ENCODE measurements around the gene AANAT.

AANAT gene

GRCh38 chr17:76491271-76492122 is 24.1 kb downstream of the AANAT start:
- FAIRE-seq: no peak

- FAIRE-seq: no peak
These were observed 25.0 kb downstream of the AANAT start for GRCh38 chr17:76492123-76492988.

- no peak for FAIRE-seq
These were observed 25.6 kb downstream of the AANAT start for GRCh38 chr17:76492989-76493501.

- FAIRE-seq: no peak
These were observed 26.2 kb downstream of the AANAT start for GRCh38 chr17:76493505-76494167.

- no peak for FAIRE-seq
These were observed 28.4 kb downstream of the AANAT start for GRCh38 chr17:76495663-76496400.

GRCh38 chr17:76496464-76496863 is 29.1 kb downstream of the AANAT start:
- FAIRE-seq: no peak

- FAIRE-seq: no peak
These were observed 30.2 kb downstream of the AANAT start for GRCh38 chr17:76497699-76497978.

- FAIRE-seq: no peak
These were observed 30.8 kb downstream of the AANAT start for GRCh38 chr17:76497979-76498875.

- no peak for FAIRE-seq
These were observed 31.5 kb downstream of the AANAT start for GRCh38 chr17:76498876-76499251.

GRCh38 chr17:76499267-76499667 is 31.9 kb downstream of the AANAT start:
- FAIRE-seq: no peak

GRCh38 chr17:76500074-76500746 is 32.8 kb downstream of the AANAT start:
- no peak for FAIRE-seq

- FAIRE-seq: no peak
These were observed 33.3 kb downstream of the AANAT start for GRCh38 chr17:76500747-76501017.

- FAIRE-seq: no peak
These were observed 33.8 kb downstream of the AANAT start, which contains the start of gene RHBDF2 for GRCh38 chr17:76501018-76501826. TSS of gene RHBDF2 (minus strand) at chr17:76501423. CDS start at chr17:76481524, 19,899 bp downstream.

- no peak for FAIRE-seq
These were observed 34.5 kb downstream of the AANAT start for GRCh38 chr17:76501827-76502307.

GRCh38 chr17:76502341-76503211 is 35.2 kb downstream of the AANAT start:
- FAIRE-seq: no peak

- FAIRE-seq: no peak
These were observed 36.7 kb downstream of the AANAT start for GRCh38 chr17:76504117-76504516.

GRCh38 chr17:76506408-76507345 is 39.3 kb downstream of the AANAT start:
- FAIRE-seq: no peak

All from TTC549 (cell line).